ENCODE data around the gene NFATC1. TPM values are rescaled to one million over a fixed set of nuclear protein-coding genes. Genes with fewer than 3 reads are reported as not detected.

NFATC1 gene
- total RNA-seq, 1 donor from 2014 or later, result 7.1 TPM

DNA sequence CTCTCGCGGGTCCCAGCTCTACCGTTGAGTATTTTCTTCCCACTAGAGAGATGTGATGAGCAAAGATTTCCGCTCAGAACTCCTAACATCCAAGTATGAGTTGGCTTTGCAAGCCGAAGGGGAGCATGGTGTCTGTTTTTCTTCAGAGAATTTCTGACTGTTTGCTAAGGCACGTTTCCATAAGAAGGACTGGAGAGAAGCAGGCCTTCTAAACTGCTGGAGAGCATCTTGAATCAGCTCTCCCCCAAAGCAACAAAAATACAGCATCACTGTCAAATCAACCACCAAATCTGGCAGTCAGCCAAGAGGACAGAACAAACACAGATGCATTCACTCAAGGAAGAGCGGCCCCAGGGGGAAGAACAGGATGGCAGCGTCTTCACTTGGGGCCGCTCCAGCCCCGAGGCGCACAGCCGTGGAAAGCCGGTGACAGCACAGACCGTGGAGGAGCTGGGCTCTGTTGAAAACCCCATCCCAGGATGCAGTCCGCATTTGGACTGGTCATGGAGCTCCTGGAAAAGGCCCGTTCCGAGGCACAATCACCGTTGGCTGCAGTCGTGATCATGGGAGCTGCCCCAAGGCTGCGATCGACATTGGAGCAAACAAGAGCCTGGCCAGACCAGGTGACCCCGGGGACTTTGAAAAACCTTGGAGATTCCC is 101.4 kb downstream of the NFATC1 start:
- Mint-ChIP-seq H3K27ac (ENCODE audit: unreplicated experiment) (peak overlapping the region; percentile 68), H3K4me3 (ENCODE audit: unreplicated experiment) (no peak overlapping the region)

DNA sequence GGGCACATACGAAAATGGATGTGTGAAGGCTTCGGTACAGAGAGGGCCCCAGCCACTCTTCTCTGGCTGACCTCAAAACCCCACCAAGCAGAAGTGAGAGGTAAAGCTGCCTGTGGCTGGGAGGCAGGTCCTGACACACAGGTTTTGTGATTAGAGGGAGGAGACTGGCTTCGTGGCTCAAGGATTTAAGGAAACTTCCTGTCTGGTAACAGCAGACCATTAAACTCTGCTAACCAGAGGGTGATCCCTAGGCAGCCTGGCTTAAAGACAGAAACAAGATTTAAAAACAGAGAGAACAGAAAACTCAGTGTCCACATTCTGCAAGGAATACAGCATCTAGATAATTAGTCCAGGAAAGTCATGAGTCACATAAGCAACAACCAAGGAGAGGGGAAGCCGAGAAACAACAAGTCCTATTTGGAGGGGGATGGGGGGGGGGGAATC is 101.9 kb downstream of the NFATC1 start:
- no peak for DNase-seq (ENCODE audit: low spot score)
- peaks cover 32% of the 10 kb centered on the region for H3K9me3 Mint-ChIP-seq (ENCODE audit: low read depth)
- TF ChIP-seq, protein P1, sequence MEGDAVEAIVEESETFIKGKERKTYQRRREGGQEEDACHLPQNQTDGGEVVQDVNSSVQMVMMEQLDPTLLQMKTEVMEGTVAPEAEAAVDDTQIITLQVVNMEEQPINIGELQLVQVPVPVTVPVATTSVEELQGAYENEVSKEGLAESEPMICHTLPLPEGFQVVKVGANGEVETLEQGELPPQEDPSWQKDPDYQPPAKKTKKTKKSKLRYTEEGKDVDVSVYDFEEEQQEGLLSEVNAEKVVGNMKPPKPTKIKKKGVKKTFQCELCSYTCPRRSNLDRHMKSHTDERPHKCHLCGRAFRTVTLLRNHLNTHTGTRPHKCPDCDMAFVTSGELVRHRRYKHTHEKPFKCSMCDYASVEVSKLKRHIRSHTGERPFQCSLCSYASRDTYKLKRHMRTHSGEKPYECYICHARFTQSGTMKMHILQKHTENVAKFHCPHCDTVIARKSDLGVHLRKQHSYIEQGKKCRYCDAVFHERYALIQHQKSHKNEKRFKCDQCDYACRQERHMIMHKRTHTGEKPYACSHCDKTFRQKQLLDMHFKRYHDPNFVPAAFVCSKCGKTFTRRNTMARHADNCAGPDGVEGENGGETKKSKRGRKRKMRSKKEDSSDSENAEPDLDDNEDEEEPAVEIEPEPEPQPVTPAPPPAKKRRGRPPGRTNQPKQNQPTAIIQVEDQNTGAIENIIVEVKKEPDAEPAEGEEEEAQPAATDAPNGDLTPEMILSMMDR (IDR thresholded peaks at IDR 0.05), result no peak
- H3K4me3 Mint-ChIP-seq (ENCODE audit: unreplicated experiment), result no peak overlapping the region
- peak overlapping the region; percentile 18 for H3K27ac Mint-ChIP-seq (ENCODE audit: unreplicated experiment)
- peaks cover 23% of the 10 kb centered on the region for H3K36me3 Mint-ChIP-seq (ENCODE audit: low read depth)
- no peaks in the 10 kb centered on the region for H3K27me3 Mint-ChIP-seq (ENCODE audit: low read depth)
- H3K4me1 Mint-ChIP-seq (ENCODE audit: low read depth), result peaks cover 25% of the 10 kb centered on the region

More for the DNA sequence above, 101.4 kb downstream of the NFATC1 start:
- peaks cover 32% of the 10 kb centered on the region for H3K9me3 Mint-ChIP-seq (ENCODE audit: low read depth)
- TF ChIP-seq, protein P1 (IDR thresholded peaks at IDR 0.05), result peak; percentile 19
- no peaks in the 10 kb centered on the region for H3K27me3 Mint-ChIP-seq (ENCODE audit: low read depth)
- peaks cover 23% of the 10 kb centered on the region for H3K36me3 Mint-ChIP-seq (ENCODE audit: low read depth)
- H3K4me1 Mint-ChIP-seq (ENCODE audit: low read depth), result peaks cover 26% of the 10 kb centered on the region
- peak; percentile 82 for DNase-seq (ENCODE audit: low spot score)

DNA sequence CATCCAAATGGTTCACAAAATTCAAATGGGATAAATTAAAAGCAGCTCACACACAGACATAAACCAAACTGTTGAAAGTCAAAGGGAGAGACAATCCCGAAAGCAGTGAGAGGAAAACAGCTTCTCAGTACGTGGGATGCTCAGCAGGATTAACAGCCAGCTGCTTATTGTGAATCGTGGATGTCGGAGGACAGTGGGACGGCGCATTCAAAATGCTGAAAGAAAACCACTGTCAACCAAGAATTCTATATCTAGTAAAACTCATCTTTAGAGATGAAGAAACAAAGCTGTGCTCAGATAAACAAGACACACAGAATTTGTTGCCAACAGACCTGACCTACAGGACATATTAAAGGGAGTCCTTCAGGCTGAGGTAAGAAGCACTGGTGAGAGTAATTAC is 102.9 kb downstream of the NFATC1 start:
- peaks cover 23% of the 10 kb centered on the region for H3K36me3 Mint-ChIP-seq (ENCODE audit: low read depth)
- no peak overlapping the region for H3K4me3 Mint-ChIP-seq (ENCODE audit: unreplicated experiment)
- H3K9me3 Mint-ChIP-seq (ENCODE audit: low read depth), result peaks cover 32% of the 10 kb centered on the region
- H3K4me1 Mint-ChIP-seq (ENCODE audit: low read depth), result peaks cover 27% of the 10 kb centered on the region
- no peak for DNase-seq (ENCODE audit: low spot score)
- no peaks in the 10 kb centered on the region for H3K27me3 Mint-ChIP-seq (ENCODE audit: low read depth)
- no peak overlapping the region for H3K27ac Mint-ChIP-seq (ENCODE audit: unreplicated experiment)
- TF ChIP-seq, protein P1 (IDR thresholded peaks at IDR 0.05), result no peak

DNA sequence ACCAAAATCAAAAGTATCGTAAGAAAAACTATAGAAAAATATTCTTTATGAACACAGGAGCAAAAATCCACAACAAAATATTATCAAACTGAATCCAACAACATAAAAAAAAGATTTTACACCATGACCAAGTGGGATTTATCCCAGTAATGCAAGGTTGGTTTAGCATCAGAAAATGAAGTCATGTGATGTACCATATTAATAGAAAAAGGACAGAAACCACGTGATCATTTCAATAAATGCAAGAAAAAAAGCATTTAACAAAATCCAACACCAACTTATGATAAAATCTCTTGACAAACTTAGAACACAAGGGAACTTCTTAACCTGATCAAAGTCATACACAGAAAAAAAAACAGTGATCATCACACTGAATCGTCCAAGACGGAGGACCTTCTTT is 105.3 kb downstream of the NFATC1 start:
- Mint-ChIP-seq H3K27me3 (ENCODE audit: low read depth) (no peaks in the 10 kb centered on the region), H3K4me1 (ENCODE audit: low read depth) (peaks cover 26% of the 10 kb centered on the region), H3K9me3 (ENCODE audit: low read depth) (peaks cover 32% of the 10 kb centered on the region), H3K4me3 (ENCODE audit: unreplicated experiment) (no peak overlapping the region), H3K27ac (ENCODE audit: unreplicated experiment) (no peak overlapping the region), H3K36me3 (ENCODE audit: low read depth) (peaks cover 23% of the 10 kb centered on the region)
- TF ChIP-seq, protein P1 (IDR thresholded peaks at IDR 0.05), result no peak
- DNase-seq (ENCODE audit: low spot score), result no peak

DNA sequence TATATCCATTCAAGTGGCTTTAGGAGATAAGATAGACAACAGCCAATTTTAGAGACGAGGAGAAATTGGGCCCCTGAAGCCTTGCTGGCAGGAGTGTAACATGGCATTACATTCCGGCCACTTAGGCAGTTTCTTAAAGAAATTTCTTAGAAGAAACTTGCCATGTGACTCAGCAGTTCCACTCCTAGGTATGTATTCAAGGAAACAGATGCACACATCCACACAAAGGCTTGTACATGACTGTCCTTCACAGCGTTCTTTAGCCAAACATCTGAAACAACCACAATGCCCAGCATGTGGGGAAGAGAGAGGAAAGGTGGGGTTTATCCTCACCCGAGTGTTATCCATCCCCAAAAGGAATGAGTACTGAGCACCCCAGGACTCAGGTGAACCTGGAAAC is 107.1 kb downstream of the NFATC1 start:
- Mint-ChIP-seq H3K9me3 (ENCODE audit: low read depth) (peaks cover 31% of the 10 kb centered on the region), H3K36me3 (ENCODE audit: low read depth) (peaks cover 22% of the 10 kb centered on the region), H3K4me1 (ENCODE audit: low read depth) (peaks cover 25% of the 10 kb centered on the region), H3K4me3 (ENCODE audit: unreplicated experiment) (no peak overlapping the region), H3K27ac (ENCODE audit: unreplicated experiment) (no peak overlapping the region), H3K27me3 (ENCODE audit: low read depth) (no peaks in the 10 kb centered on the region)
- DNase-seq (ENCODE audit: low spot score), result no peak
- TF ChIP-seq, protein P1 (IDR thresholded peaks at IDR 0.05), result no peak

All from chondrocyte (in vitro differentiated cells).